Choroid plexus epithelial cell (primary cell): ENCODE data around the gene METTL6.

Experiments used
- DNase-seq: peaks from one replicate; pipeline ENCODE4 v3.0.0-alpha.2; 2010; ENCODE audit warnings: low read depth
- H3K4me3 ChIP-seq: 2 replicates; pipeline ENCODE4 v1.5.1; 2011; ENCODE audit warnings: low read depth, mild to moderate bottlenecking, control low read depth, low read length, moderate library complexity
- TF ChIP-seq, protein P1 (sequence below): conservative IDR thresholded peaks from 2 replicates; pipeline ENCODE4 v1.5.1; 2011; ENCODE audit warnings: low read depth, mild to moderate bottlenecking, control low read depth, inconsistent platforms, low read length, moderate library complexity

Gene METTL6, protein sequence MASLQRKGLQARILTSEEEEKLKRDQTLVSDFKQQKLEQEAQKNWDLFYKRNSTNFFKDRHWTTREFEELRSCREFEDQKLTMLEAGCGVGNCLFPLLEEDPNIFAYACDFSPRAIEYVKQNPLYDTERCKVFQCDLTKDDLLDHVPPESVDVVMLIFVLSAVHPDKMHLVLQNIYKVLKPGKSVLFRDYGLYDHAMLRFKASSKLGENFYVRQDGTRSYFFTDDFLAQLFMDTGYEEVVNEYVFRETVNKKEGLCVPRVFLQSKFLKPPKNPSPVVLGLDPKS

DNA sequence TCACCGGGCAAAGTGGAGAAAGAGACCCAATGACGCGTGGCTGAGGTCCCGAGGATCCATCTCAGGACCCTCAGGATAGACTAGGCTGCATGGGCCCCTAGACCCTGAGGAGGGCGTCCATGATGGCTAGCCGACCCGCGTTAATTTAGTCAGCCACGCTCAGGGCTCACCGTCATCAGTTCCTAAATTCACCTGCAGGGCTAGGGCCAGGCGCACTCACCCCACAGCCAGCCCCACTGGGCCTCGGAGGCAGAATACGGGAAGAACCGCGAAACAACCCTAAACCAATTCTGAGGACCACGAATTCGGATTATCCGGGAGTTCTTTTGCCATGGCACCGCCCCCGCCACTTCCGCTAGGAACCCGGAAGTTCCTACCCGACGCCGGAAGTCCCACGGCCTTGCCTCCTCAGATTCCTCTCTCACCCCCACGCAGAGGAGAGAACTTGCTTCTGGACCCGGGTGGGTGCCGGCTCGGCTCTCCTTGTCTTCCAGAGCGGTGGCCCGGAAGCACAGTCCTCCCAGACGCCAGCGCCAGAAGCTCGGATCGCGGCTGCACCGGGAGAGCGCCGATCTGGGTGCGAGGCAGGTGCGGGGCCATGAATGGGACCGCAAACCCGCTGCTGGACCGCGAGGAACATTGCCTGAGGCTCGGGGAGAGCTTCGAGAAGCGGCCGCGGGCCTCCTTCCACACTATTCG is at the start of gene METTL6, which contains the start of gene EAF1:
Gene METTL6 (minus strand): TSS at position 363 of the 699 bp plus-strand sequence. CDS start 1,033 bp downstream, outside the sequence.
Gene EAF1 (plus strand): TSS at position 417 of the 699 bp plus-strand sequence. CDS start 182 bp downstream, at position 599.
- peak within 1 kb of the TSS; percentile 78 for H3K4me3 ChIP-seq
- DNase-seq, result peak; percentile 76
- TF ChIP-seq, protein P1, sequence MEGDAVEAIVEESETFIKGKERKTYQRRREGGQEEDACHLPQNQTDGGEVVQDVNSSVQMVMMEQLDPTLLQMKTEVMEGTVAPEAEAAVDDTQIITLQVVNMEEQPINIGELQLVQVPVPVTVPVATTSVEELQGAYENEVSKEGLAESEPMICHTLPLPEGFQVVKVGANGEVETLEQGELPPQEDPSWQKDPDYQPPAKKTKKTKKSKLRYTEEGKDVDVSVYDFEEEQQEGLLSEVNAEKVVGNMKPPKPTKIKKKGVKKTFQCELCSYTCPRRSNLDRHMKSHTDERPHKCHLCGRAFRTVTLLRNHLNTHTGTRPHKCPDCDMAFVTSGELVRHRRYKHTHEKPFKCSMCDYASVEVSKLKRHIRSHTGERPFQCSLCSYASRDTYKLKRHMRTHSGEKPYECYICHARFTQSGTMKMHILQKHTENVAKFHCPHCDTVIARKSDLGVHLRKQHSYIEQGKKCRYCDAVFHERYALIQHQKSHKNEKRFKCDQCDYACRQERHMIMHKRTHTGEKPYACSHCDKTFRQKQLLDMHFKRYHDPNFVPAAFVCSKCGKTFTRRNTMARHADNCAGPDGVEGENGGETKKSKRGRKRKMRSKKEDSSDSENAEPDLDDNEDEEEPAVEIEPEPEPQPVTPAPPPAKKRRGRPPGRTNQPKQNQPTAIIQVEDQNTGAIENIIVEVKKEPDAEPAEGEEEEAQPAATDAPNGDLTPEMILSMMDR, result peak; percentile 33

DNA sequence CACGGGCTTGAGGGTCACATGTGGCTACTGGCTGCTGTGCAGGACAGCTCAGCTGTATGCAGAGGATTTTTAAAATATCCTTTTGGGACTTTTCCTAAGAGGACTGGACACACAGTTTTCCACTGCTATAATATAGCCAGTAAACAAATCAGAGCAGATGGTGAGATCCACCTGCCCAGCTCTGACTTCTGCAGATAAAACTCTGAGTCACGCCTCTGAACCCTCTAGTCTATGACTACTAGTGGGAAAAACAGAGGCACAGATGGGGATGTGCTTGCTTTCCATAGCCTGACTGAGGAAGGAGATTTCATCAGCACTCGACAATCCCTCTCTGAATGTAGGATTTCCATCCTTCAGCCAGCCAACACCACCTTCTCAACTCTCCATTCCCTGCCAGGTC is 49.0 kb upstream of the METTL6 start:
- DNase-seq, result peak; percentile 17
- H3K4me3 ChIP-seq, result no peak overlapping the region
- TF ChIP-seq, protein P1, result no peak

DNA sequence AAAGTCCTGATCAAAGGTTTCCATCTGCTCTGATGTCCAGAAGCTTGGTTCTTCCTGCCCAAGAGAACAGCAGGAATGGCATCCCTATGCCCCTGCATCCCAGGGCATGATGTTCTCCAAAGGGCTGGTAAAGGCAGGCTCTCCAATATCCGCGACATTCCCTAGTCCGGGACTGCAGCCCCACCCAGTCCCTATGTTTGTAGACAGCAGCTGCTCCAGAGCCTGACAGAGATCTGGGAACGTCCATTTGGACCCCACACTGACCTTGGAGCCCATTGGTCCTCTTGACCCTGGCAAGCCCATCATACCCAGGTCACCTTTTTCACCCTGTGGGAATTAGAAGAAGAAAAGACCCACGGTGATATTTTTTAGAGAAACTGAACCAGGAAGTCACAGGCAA is 47.8 kb upstream of the METTL6 start:
- TF ChIP-seq, protein P1, result no peak
- DNase-seq, result no peak
- no peak overlapping the region for H3K4me3 ChIP-seq

DNA sequence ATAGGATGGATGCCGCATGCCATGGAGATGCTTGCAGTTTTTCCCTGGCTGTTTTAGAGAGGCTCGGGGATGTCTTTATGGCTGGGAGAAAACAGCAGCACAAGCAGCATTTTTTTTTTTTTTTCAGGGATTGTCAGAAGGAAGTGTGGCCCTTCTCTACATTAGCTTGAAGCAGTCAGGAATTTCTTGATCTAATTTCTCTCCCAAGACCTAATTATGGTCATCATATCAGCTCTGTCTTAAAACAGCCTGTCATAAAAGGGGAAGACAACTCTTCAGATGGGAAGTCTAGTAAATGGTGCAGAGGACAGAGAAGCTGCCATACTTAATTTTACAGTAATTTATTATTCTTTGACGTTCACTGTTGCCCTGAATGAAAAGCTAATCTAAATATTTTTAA is 44.5 kb upstream of the METTL6 start:
- no peak for DNase-seq
- H3K4me3 ChIP-seq, result no peak overlapping the region
- TF ChIP-seq, protein P1, result no peak

DNA sequence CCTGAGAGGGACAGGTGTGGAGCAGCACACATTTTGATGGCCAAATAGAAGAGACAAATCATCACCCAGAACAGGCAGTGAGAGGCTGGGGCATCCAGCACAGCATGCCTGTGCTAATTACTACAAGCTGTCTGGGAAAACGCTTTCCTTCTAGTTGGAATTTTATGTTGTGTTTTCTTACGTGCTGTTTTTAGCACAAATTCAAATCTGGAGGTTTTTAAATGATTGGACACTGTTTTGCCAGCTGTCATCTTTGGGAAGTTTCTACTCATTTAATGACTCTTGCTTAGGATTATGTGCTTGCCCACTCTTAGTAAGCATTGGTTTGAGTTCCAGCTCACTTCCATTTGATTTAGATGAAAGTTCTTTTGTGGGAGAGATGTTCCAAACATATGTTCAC is 43.5 kb upstream of the METTL6 start:
- no peak overlapping the region for H3K4me3 ChIP-seq
- DNase-seq, result no peak
- TF ChIP-seq, protein P1, result no peak

DNA sequence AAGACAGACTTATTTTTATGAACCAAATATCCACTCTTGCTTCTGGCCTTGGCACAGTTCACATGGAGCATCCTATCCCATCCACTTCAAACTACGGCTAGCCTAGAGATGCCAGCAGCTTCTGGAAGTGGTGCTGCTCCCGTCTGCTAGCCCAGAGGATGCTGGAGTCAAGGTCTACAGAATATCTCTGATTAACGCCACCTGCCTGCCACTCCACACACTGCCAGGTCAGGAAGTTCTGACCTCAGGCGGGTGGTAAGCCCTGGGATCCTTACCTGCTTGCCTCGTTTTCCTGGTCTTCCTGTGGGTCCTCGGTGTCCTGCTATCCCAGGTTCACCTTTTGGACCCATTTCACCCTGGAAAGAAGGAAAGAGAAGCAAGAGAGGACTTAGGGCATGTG is 42.9 kb upstream of the METTL6 start:
- TF ChIP-seq, protein P1, result no peak
- no peak overlapping the region for H3K4me3 ChIP-seq
- no peak for DNase-seq
